HepG2 (cell line): ENCODE results near the gene MYBPC2. TPM values are rescaled to one million over a fixed set of nuclear protein-coding genes. Genes with fewer than 3 reads are reported as not detected.

ENCODE experiments used
- ATAC-seq: fragments of 200-7000 bp; cut with Tn5 transposase; 3 replicates; pipeline ENCODE4 v1.9.1; 2020; ENCODE audit warnings: mild to moderate bottlenecking, moderate library complexity
- BruUV-seq: library from RNA; stranded (reverse); fragments of 400-500 nt; replicated peaks from 2 replicates; lab custom pipeline; 2021; lab: Mats Ljungman, UMichigan
- CTCF ChIA-PET: fragments of 300-600 bp; formaldehyde crosslinking; extraction: SDS; loops from one replicate; lab custom pipeline; 2021; ENCODE audit warnings: low total read pairs, inconsistent platforms, low intra/inter-chr PET ratio; lab: Yijun Ruan, JAX
- POLR2A ChIA-PET: fragments of 350-600 bp; sonication (Branson Sonifier 250); formaldehyde crosslinking; loops from one replicate; lab custom pipeline; 2020; ENCODE audit warnings: antibody characterized with exemption, inconsistent platforms; lab: Yijun Ruan, JAX
- DNase-seq: peaks from one replicate; pipeline ENCODE4 v3.0.0-alpha.2; 2015; ENCODE audit warnings: low spot score
- FAIRE-seq: peaks from 3 replicates; lab custom pipeline; 2011; peaks lifted over from hg19 to GRCh38; lab: Jason Lieb, UNC
- H2AFZ ChIP-seq: one replicate; pipeline ENCODE4 v1.6.1; 2011; ENCODE audit warnings: low read length, inconsistent platforms
- H3K27ac ChIP-seq: fragments of 300-600 bp; 3 replicates; pipeline ENCODE4 v1.8.0; 2011; ENCODE audit warnings: mixed run types, mild to moderate bottlenecking, mixed read lengths, low read length, inconsistent platforms; ENCODE audit not compliant: insufficient read depth; ENCODE audit errors: extremely low read length
- H3K27me3 ChIP-seq, 2 experiments: fragments of 200-600 bp in 1 of 2; 2 replicates in 1 of 2; 3 replicates in 1 of 2; pipeline versions ENCODE4 v1.6.0 to v1.8.0; 2011; ENCODE audit warnings: low read length in 2 of 2, mild to moderate bottlenecking in 2 of 2, moderate library complexity in 2 of 2, inconsistent platforms in 1 of 2; ENCODE audit not compliant: insufficient read depth in 2 of 2, control insufficient read depth in 1 of 2
- H3K36me3 ChIP-seq, 2 experiments: fragments of 200-600 bp in 1 of 2; replicated peaks in 1 of 2; 2 replicates in 1 of 2; 3 replicates in 1 of 2; pipeline versions ENCODE4 v1.5.1 to v1.8.0; 2011; ENCODE audit warnings: low read length in 2 of 2, inconsistent platforms in 1 of 2; ENCODE audit not compliant: insufficient read depth in 2 of 2, control insufficient read depth in 1 of 2
- H3K4me1 ChIP-seq: 2 replicates; pipeline ENCODE4 v1.5.1; 2012; ENCODE audit warnings: low read length, inconsistent platforms; ENCODE audit not compliant: insufficient read depth
- H3K4me2 ChIP-seq: 2 replicates; pipeline ENCODE4 v1.6.0; 2011; ENCODE audit warnings: low read depth, low read length, inconsistent platforms
- H3K4me3 ChIP-seq, 3 experiments: fragments of 200-600 bp in 1 of 3; sonication (generic), shearing (Covaris generic) in 1 of 3; replicated peaks in 1 of 3; 2 replicates each; pipeline ENCODE4 v1.5.1; 2011 to 2016; ENCODE audit warnings: low read length in 3 of 3, inconsistent platforms in 2 of 3, low read depth in 2 of 3, mild to moderate bottlenecking in 2 of 3, control low read depth in 1 of 3, mixed read lengths in 1 of 3; ENCODE audit not compliant: insufficient read depth in 1 of 3
- H3K79me2 ChIP-seq: one replicate; pipeline ENCODE4 v1.6.1; 2011; ENCODE audit warnings: low read length, inconsistent platforms; ENCODE audit not compliant: insufficient read depth
- H3K9ac ChIP-seq: 2 replicates; pipeline ENCODE4 v1.6.0; 2011; ENCODE audit warnings: mild to moderate bottlenecking, low read depth, low read length, inconsistent platforms; ENCODE audit not compliant: insufficient read depth
- H3K9me3 ChIP-seq: 2 replicates; pipeline ENCODE4 v1.5.1; 2012; ENCODE audit warnings: mild to moderate bottlenecking, low read length
- H4K20me1 ChIP-seq: 2 replicates; pipeline ENCODE4 v1.6.0; 2011; ENCODE audit warnings: inconsistent platforms, mild to moderate bottlenecking, low read length, moderate library complexity; ENCODE audit not compliant: insufficient read depth
- FOXP1 ChIP-seq, 2 experiments: fragments of 450-650 bp in 1 of 2; IDR thresholded peaks; 2 replicates each; pipeline ENCODE4 v1.6.1; 2017 to 2018; ENCODE audit warnings: antibody characterized with exemption in 1 of 2
- KLF9 ChIP-seq: IDR thresholded peaks from 2 replicates; pipeline ENCODE4 v1.6.1; 2016; ENCODE audit warnings: low read depth
- NFRKB ChIP-seq: fragments of 450-650 bp; IDR thresholded peaks from 2 replicates; pipeline ENCODE4 v1.6.1; 2017
- RELA ChIP-seq: sonication (generic); formaldehyde crosslinking; IDR thresholded peaks from 2 replicates; pipeline ENCODE4 v1.4.0; 2020; ENCODE audit warnings: missing genetic modification reagents
- SAFB2 ChIP-seq: sonication (generic); formaldehyde crosslinking; IDR thresholded peaks from 2 replicates; pipeline ENCODE4 v1.5.1; 2020; ENCODE audit warnings: missing genetic modification reagents, low read depth, mild to moderate bottlenecking, borderline replicate concordance
- ZBTB8A ChIP-seq: sonication (generic); formaldehyde crosslinking; IDR thresholded peaks from 2 replicates; pipeline ENCODE4 v1.4.0; 2020; ENCODE audit warnings: mild to moderate bottlenecking, low read depth, missing genetic modification reagents, borderline replicate concordance
- ZFP36 ChIP-seq: fragments of 150-350 bp; IDR thresholded peaks from 2 replicates; pipeline ENCODE4 v1.6.1; 2018; ENCODE audit warnings: borderline replicate concordance, low read length, low read depth; ENCODE audit not compliant: partially characterized antibody
- ZNF354B ChIP-seq: sonication (generic); formaldehyde crosslinking; IDR thresholded peaks from 2 replicates; pipeline ENCODE4 v1.8.0; 2022; ENCODE audit warnings: mild to moderate bottlenecking, missing genetic modification reagents
- ZNF451 ChIP-seq: sonication (generic); formaldehyde crosslinking; IDR thresholded peaks from 2 replicates; pipeline ENCODE4 v1.5.0; 2020; ENCODE audit warnings: mild to moderate bottlenecking, missing genetic modification reagents
- ZNF572 ChIP-seq: sonication (generic); formaldehyde crosslinking; IDR thresholded peaks from 2 replicates; pipeline ENCODE4 v1.5.1; 2020; ENCODE audit warnings: mild to moderate bottlenecking, missing genetic modification reagents
- ZNF644 ChIP-seq: IDR thresholded peaks from 2 replicates; pipeline ENCODE4 v1.6.1; 2016; ENCODE audit warnings: low read depth
- ZNF83 ChIP-seq: sonication (generic); formaldehyde crosslinking; IDR thresholded peaks from 2 replicates; pipeline ENCODE4 v1.4.0; 2020; ENCODE audit warnings: missing genetic modification reagents, mild to moderate bottlenecking, borderline replicate concordance
- ZNF850 ChIP-seq: sonication (generic); formaldehyde crosslinking; conservative IDR thresholded peaks from 2 replicates; pipeline ENCODE4 v1.9.0; 2021; ENCODE audit warnings: mild to moderate bottlenecking, missing genetic modification reagents
- ZNF878 ChIP-seq: sonication (generic); formaldehyde crosslinking; IDR thresholded peaks from 2 replicates; pipeline ENCODE4 v1.8.1; 2023; ENCODE audit warnings: mild to moderate bottlenecking, missing genetic modification reagents, moderate library complexity
- WGBS: methylation state at CpG from one replicate; pipeline ENCODE4 v1.1.6; 2017; ENCODE audit warnings: low lambda C conversion rate; 5-methylcytosine and 5-hydroxymethylcytosine counted together
- in situ Hi-C: cut with HindIII; loops from 2 replicates; pipeline ENCODE4 v1.10.0; 2017; ENCODE audit warnings: low pct_unique_long_range_greater_than_20kb; ENCODE audit not compliant: extremely low pct_ligation_motif_present
- intact Hi-C: fragments of 100-400 bp; cut with micrococcal nuclease; formaldehyde crosslinking; loops from one replicate; pipeline ENCODE4 v1.10.0; 2022; ENCODE audit not compliant: unreplicated experiment
- polyA plus RNA-seq, 8 experiments: library from polyadenylated mRNA; depleted of rRNA in 3 of 8; stranded (reverse) in 7 of 8; unstranded in 1 of 8; fragments of >200 nt; fragmentation: Illumina TruSeq in 4 of 8; extraction: Trizol in 4 of 8; gene quantifications; 2 replicates each; pipeline versions ENCODE4 v1.2.1 to v1.2.3, GENCODE V29; 2011 to 2016; ENCODE audit warnings: low read depth in 4 of 8, missing spikeins in 1 of 8, mixed read lengths in 1 of 8; ENCODE audit not compliant: insufficient read depth in 1 of 8
- total RNA-seq, 5 experiments: library from RNA; depleted of rRNA; stranded (reverse); fragments of >200 nt; fragmentation: Illumina TruSeq; extraction: Trizol; gene quantifications; 2 replicates each; pipeline ENCODE4 v1.2.3, GENCODE V29; 2016; ENCODE audit warnings: low read depth in 1 of 5
- TF ChIP-seq, protein P1 (sequence below): sonication (generic); formaldehyde crosslinking; IDR thresholded peaks from 2 replicates; pipeline ENCODE4 v1.5.0; 2020; ENCODE audit warnings: missing genetic modification reagents
- TF ChIP-seq, protein P2 (sequence below): sonication (generic); formaldehyde crosslinking; IDR thresholded peaks from 2 replicates; pipeline ENCODE4 v1.4.0; 2020; ENCODE audit warnings: mild to moderate bottlenecking, missing genetic modification reagents

The MYBPC2 gene
- total and polyA plus RNA-seq, 2 of the 13 experiments (the other 11 are each of a cell fraction or from before 2014, with no cell fraction given), result not detected

DNA sequence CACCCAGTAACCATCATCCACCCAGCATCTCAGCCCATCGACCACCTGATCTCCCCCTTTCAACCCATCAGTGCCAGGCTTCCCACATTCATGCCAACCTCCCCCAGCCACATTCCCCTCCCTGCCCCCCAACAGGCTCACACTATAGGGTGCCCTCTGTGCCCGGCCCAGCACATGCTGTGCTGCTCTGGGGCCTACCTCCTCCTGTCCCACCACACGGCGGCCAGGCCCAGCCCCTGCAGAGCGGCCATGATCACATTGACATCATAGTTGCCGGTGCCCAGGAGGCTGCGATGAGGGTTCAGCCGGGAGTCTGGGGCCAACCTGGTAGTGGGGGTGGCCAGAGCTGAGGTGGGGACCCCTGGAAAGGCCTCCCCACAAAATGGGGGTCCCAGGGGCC, 74.7 kb downstream of the MYBPC2 start:
- Histone ChIP-seq H3K4me1 (peaks cover 11% of the 10 kb centered on the region), H2AFZ (no peak overlapping the region), H3K4me3 (no peak overlapping the region), H3K9ac (no peak overlapping the region), H3K4me2 (no peak overlapping the region), H3K27ac (no peak overlapping the region), H3K27me3 (no peaks in the 10 kb centered on the region; a peak in 2 of 5 replicates), H3K79me2 (no peaks in the 10 kb centered on the region), H4K20me1 (no peaks in the 10 kb centered on the region), H3K36me3 (no peaks in the 10 kb centered on the region), H3K9me3 (no peaks in the 10 kb centered on the region)
- no peak for FAIRE-seq
- intact Hi-C loops, result no loop called here
- in situ Hi-C loops, result no loop called here
- CTCF ChIA-PET, result no interaction called here
- BruUV-seq, result no TSS peak
- WGBS, result 76% methylated on average over 6 of the region's 8 CpGs
- POLR2A ChIA-PET, result no interaction called here
- TF ChIP-seq ZNF83 (CRISPR knock-in tag) (no peak), ZFP36 (no peak), ZNF354B (CRISPR knock-in tag) (no peak), ZNF878 (CRISPR knock-in tag) (no peak), NFRKB (no peak), ZNF451 (CRISPR knock-in tag) (no peak), ZNF572 (CRISPR knock-in tag) (no peak), ZBTB8A (CRISPR knock-in tag) (no peak), FOXP1 (IDR thresholded peaks at IDR 0.05) (no peak), FOXP1 (CRISPR knock-in tag; IDR thresholded peaks at IDR 0.05) (no peak), ZNF850 (CRISPR knock-in tag) (no peak)
- DNase-seq, result no peak
- ATAC-seq, result no peak

DNA sequence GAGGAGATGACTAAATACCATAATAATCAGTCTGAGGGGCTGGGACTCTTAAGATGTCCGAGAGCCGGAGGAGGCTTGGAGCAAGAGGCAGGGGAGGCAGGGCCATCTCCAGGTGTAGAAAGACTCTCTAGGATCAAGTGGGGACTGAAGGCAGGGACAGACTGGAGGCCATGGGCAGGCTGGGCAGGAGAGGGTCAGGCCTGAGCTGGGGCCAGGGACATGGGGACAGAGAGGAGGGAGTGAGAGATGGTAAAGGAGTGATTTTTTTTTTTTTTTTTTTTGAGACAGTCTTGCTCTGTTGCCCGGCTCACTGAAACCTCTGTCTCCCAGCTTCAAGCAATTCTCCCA, 76.1 kb downstream of the MYBPC2 start:
- Histone ChIP-seq H2AFZ (no peak overlapping the region), H3K9ac (no peak overlapping the region), H4K20me1 (no peaks in the 10 kb centered on the region), H3K4me2 (no peak overlapping the region), H3K36me3 (no peaks in the 10 kb centered on the region), H3K9me3 (no peaks in the 10 kb centered on the region), H3K27ac (no peak overlapping the region), H3K4me1 (peaks cover 25% of the 10 kb centered on the region), H3K4me3 (no peak overlapping the region), H3K79me2 (no peaks in the 10 kb centered on the region), H3K27me3 (no peaks in the 10 kb centered on the region; a peak in 3 of 5 replicates)
- 52% methylated on average over 3 of the region's 3 CpGs for WGBS
- DNase-seq (no peak), FAIRE-seq (no peak), ATAC-seq (no peak)
- no TSS peak for BruUV-seq
- in situ Hi-C loops (no loop called here), intact Hi-C loops (no loop called here)
- CTCF ChIA-PET, result no interaction called here
- POLR2A ChIA-PET, result no interaction called here
- TF ChIP-seq ZNF644 (CRISPR knock-in tag) (no peak), KLF9 (CRISPR knock-in tag) (no peak), RELA (no peak), SAFB2 (CRISPR knock-in tag) (no peak)
- TF ChIP-seq, protein P1, sequence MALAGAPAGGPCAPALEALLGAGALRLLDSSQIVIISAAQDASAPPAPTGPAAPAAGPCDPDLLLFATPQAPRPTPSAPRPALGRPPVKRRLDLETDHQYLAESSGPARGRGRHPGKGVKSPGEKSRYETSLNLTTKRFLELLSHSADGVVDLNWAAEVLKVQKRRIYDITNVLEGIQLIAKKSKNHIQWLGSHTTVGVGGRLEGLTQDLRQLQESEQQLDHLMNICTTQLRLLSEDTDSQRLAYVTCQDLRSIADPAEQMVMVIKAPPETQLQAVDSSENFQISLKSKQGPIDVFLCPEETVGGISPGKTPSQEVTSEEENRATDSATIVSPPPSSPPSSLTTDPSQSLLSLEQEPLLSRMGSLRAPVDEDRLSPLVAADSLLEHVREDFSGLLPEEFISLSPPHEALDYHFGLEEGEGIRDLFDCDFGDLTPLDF (CRISPR knock-in tag), result no peak
- TF ChIP-seq, protein P2, sequence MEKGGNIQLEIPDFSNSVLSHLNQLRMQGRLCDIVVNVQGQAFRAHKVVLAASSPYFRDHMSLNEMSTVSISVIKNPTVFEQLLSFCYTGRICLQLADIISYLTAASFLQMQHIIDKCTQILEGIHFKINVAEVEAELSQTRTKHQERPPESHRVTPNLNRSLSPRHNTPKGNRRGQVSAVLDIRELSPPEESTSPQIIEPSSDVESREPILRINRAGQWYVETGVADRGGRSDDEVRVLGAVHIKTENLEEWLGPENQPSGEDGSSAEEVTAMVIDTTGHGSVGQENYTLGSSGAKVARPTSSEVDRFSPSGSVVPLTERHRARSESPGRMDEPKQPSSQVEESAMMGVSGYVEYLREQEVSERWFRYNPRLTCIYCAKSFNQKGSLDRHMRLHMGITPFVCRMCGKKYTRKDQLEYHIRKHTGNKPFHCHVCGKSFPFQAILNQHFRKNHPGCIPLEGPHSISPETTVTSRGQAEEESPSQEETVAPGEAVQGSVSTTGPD (CRISPR knock-in tag), result no peak
